Fibroblast of lung (primary cell): Measurements from ENCODE around the gene CADPS. TPM values are rescaled to one million over a fixed set of nuclear protein-coding genes. Genes with fewer than 3 reads are reported as not detected.

ENCODE experiments used
- DNase-seq, 2 donors: peaks; one replicate each; pipeline versions ENCODE4 v3.0.0 to v3.0.0-alpha.2; 2010; ENCODE audit warnings: low read depth in 2 of 2
- H2AFZ ChIP-seq: 2 replicates; pipeline ENCODE4 v1.5.1; 2012; ENCODE audit warnings: low read length, control low read depth, inconsistent platforms
- H3K27ac ChIP-seq: 2 replicates; pipeline ENCODE4 v1.5.1; 2011; ENCODE audit warnings: low read length, control low read depth; ENCODE audit not compliant: insufficient read depth
- H3K27me3 ChIP-seq: 2 replicates; pipeline ENCODE4 v1.5.1; 2011; ENCODE audit warnings: mild to moderate bottlenecking, low read length; ENCODE audit not compliant: control insufficient read depth, insufficient read depth
- H3K36me3 ChIP-seq: 2 replicates; pipeline ENCODE4 v1.5.1; 2011; ENCODE audit warnings: low read length; ENCODE audit not compliant: control insufficient read depth, insufficient read depth
- H3K4me1 ChIP-seq: 2 replicates; pipeline ENCODE4 v1.5.1; 2011; ENCODE audit warnings: low read length; ENCODE audit not compliant: control insufficient read depth, insufficient read depth; ENCODE audit errors: extremely low read depth
- H3K4me2 ChIP-seq: 2 replicates; pipeline ENCODE4 v1.5.1; 2011; ENCODE audit warnings: low read length, control low read depth; ENCODE audit not compliant: insufficient read depth; ENCODE audit errors: extremely low read depth
- H3K4me3 ChIP-seq, 4 experiments: fragments of 200-600 bp in 1 of 4; sonication (generic) in 1 of 4; replicated peaks in 1 of 4; 2 replicates each; pipeline ENCODE4 v1.5.1; 2011 to 2016; ENCODE audit warnings: low read length in 4 of 4, low read depth in 3 of 4, mild to moderate bottlenecking in 3 of 4, control low read depth in 2 of 4, inconsistent platforms in 1 of 4, mixed read lengths in 1 of 4; ENCODE audit not compliant: insufficient read depth in 1 of 4; ENCODE audit errors: control extremely low read depth in 1 of 4
- H3K79me2 ChIP-seq: 2 replicates; pipeline ENCODE4 v1.5.1; 2012; ENCODE audit warnings: mild to moderate bottlenecking, low read length, inconsistent platforms; ENCODE audit not compliant: control insufficient read depth, insufficient read depth
- H3K9ac ChIP-seq: 2 replicates; pipeline ENCODE4 v1.5.1; 2011; ENCODE audit warnings: mild to moderate bottlenecking, low read length, control low read depth; ENCODE audit not compliant: insufficient read depth
- H3K9me3 ChIP-seq: 2 replicates; pipeline ENCODE4 v1.5.1; 2012; ENCODE audit warnings: low read depth, low read length; ENCODE audit not compliant: control insufficient read depth, insufficient read depth
- H4K20me1 ChIP-seq: 2 replicates; pipeline ENCODE4 v1.5.1; 2011; ENCODE audit warnings: low read length; ENCODE audit not compliant: control insufficient read depth, insufficient read depth; ENCODE audit errors: extremely low read depth
- EZH2 ChIP-seq: IDR thresholded peaks from 2 replicates; pipeline ENCODE4 v1.5.1; 2012; ENCODE audit warnings: low read length, control low read depth, mild to moderate bottlenecking; ENCODE audit errors: missing control alignments
- polyA plus RNA-seq, 2 donors: library from polyadenylated mRNA; depleted of rRNA in 1 of 2; stranded (reverse) in 1 of 2; unstranded in 1 of 2; fragments of >200 nt; gene quantifications; 2 replicates each; pipeline ENCODE4 v1.2.1, GENCODE V29; 2011 to 2012; ENCODE audit warnings: missing spikeins in 1 of 2
- total RNA-seq: library from RNA; depleted of rRNA; stranded (reverse); fragments of >200 nt; gene quantifications from 2 replicates; pipeline ENCODE4 v1.2.1, GENCODE V29; 2014
- TF ChIP-seq, protein P1 (sequence below), 2 donors: IDR thresholded peaks in 1 of 2; conservative IDR thresholded peaks in 1 of 2; 1 replicate in 1 of 2; 2 replicates in 1 of 2; pipeline ENCODE4 v1.5.1; 2011 to 2012; ENCODE audit warnings: low read length in 2 of 2, control low read depth in 1 of 2, inconsistent platforms in 1 of 2, low read depth in 1 of 2, mild to moderate bottlenecking in 1 of 2

CADPS gene
- total and polyA plus RNA-seq, 2 donors (not counting 1 experiment from before 2014, with no cell fraction given), result 2.3 to 63.1 TPM

DNA sequence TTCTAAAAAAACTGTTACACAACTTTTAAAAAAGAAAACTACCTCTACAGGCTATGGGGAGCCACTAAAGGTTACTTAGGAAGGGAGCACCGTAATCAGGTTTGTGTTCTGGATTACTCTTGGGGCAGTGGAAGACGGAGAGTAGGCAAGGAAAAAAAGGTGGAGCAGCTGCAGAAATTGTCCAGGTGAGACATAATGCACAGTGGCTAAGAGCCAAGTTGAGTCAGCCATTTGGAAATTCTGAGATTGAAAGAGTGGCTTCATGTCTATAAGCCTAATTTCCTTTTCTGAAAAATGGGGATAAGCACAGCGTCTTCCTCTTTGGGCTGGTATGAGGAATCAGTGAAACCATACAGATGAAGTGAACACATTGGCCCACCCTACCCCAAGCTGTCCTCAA is 195.2 kb downstream of the CADPS start:
- no peak for DNase-seq
- H3K4me2 ChIP-seq, result no peak overlapping the region
- no peaks in the 10 kb centered on the region for H3K79me2 ChIP-seq
- no peaks in the 10 kb centered on the region for H3K36me3 ChIP-seq
- H3K27me3 ChIP-seq, result no peaks in the 10 kb centered on the region
- H3K4me3 ChIP-seq, result no peak overlapping the region
- no peak overlapping the region for H3K9ac ChIP-seq
- H3K27ac ChIP-seq, result no peak overlapping the region
- TF ChIP-seq, protein P1, sequence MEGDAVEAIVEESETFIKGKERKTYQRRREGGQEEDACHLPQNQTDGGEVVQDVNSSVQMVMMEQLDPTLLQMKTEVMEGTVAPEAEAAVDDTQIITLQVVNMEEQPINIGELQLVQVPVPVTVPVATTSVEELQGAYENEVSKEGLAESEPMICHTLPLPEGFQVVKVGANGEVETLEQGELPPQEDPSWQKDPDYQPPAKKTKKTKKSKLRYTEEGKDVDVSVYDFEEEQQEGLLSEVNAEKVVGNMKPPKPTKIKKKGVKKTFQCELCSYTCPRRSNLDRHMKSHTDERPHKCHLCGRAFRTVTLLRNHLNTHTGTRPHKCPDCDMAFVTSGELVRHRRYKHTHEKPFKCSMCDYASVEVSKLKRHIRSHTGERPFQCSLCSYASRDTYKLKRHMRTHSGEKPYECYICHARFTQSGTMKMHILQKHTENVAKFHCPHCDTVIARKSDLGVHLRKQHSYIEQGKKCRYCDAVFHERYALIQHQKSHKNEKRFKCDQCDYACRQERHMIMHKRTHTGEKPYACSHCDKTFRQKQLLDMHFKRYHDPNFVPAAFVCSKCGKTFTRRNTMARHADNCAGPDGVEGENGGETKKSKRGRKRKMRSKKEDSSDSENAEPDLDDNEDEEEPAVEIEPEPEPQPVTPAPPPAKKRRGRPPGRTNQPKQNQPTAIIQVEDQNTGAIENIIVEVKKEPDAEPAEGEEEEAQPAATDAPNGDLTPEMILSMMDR (conservative IDR thresholded peaks at IDR 0.05 in 1 of 2, IDR thresholded peaks at IDR 0.05 in 1 of 2; ENCODE audit: low read depth in 1 of 2, low read length in 2 of 2), result no peak
- no peak for TF ChIP-seq EZH2
- no peaks in the 10 kb centered on the region for H3K4me1 ChIP-seq
- H2AFZ ChIP-seq, result no peak overlapping the region
- no peaks in the 10 kb centered on the region for H3K9me3 ChIP-seq
- no peaks in the 10 kb centered on the region for H4K20me1 ChIP-seq

DNA sequence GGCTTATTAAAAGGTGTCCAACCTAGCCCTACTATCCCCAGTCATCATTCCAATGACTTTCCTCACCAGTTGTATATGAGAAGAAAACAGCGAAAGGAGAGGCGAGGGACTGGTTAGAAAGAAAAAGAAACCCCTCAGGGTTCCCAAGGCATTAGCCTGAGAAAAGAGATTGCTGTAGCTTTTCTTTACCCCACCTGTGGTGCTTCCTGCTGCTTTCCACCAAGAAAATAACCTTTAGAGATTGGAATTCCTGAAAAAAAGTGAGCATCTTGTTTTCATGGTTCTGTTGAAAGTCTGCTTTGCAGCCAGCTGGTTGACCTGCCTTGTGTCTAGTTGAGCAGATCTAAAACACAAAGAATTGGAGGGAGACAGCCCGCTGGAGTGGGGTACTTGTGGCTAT is 196.4 kb downstream of the CADPS start:
- Histone ChIP-seq H3K4me1 (no peaks in the 10 kb centered on the region), H3K4me2 (no peak overlapping the region), H3K27ac (no peak overlapping the region), H3K4me3 (no peak overlapping the region), H4K20me1 (no peaks in the 10 kb centered on the region), H3K36me3 (no peaks in the 10 kb centered on the region), H3K79me2 (no peaks in the 10 kb centered on the region), H2AFZ (no peak overlapping the region), H3K27me3 (no peaks in the 10 kb centered on the region), H3K9me3 (no peaks in the 10 kb centered on the region), H3K9ac (no peak overlapping the region)
- no peak for TF ChIP-seq EZH2
- TF ChIP-seq, protein P1 (conservative IDR thresholded peaks at IDR 0.05 in 1 of 2, IDR thresholded peaks at IDR 0.05 in 1 of 2; ENCODE audit: low read depth in 1 of 2, low read length in 2 of 2), result no peak
- no peak for DNase-seq

DNA sequence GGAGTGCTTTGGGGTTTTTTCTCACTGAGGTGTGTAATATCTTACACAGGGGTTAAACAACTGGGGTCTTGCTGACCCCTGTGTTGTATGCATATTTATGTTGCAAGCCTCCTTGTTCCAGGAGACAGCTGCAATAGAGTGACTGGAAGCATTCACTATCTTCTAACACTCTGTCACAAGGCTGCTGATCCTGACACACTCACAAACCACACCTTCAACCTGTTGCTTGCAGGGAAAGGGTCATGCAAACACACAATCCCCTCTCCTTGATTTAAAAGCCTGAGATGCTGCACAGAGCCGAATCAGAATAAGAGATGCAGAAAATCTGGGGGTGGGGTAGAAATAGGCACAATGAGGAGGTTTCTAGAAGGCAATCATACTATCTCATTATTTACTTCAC is 197.3 kb downstream of the CADPS start:
- Histone ChIP-seq H3K27ac (no peak overlapping the region), H3K79me2 (no peaks in the 10 kb centered on the region), H3K4me1 (no peaks in the 10 kb centered on the region), H3K9ac (no peak overlapping the region), H3K9me3 (no peaks in the 10 kb centered on the region), H4K20me1 (no peaks in the 10 kb centered on the region), H3K27me3 (no peaks in the 10 kb centered on the region), H3K4me2 (no peak overlapping the region), H3K4me3 (no peak overlapping the region), H3K36me3 (no peaks in the 10 kb centered on the region), H2AFZ (no peak overlapping the region)
- DNase-seq, result no peak
- TF ChIP-seq EZH2, result no peak
- TF ChIP-seq, protein P1 (conservative IDR thresholded peaks at IDR 0.05 in 1 of 2, IDR thresholded peaks at IDR 0.05 in 1 of 2; ENCODE audit: low read depth in 1 of 2, low read length in 2 of 2), result no peak
